DOHH2 (cell line): ENCODE measurements around the gene ZSWIM1.

Experiments
- EZH2phosphoT487 ChIP-seq: fragments of 200-600 bp; sonication (generic); IDR thresholded peaks from 2 replicates; pipeline ENCODE4 v1.6.1; 2017; ENCODE audit warnings: borderline replicate concordance, mild to moderate bottlenecking, antibody characterized with exemption, low read length, moderate library complexity, mixed read lengths
- TF ChIP-seq, protein P1 (sequence below): fragments of 200-600 bp; sonication (generic); IDR thresholded peaks from one replicate; pipeline ENCODE4 v1.5.1; 2014; ENCODE audit warnings: antibody characterized with exemption, mild to moderate bottlenecking, low read depth, low read length; ENCODE audit not compliant: poor library complexity, severe bottlenecking

GRCh38 chr20:45848421-45848820 lies 32.6 kb upstream of the ZSWIM1 start:
- TF ChIP-seq, protein P1, sequence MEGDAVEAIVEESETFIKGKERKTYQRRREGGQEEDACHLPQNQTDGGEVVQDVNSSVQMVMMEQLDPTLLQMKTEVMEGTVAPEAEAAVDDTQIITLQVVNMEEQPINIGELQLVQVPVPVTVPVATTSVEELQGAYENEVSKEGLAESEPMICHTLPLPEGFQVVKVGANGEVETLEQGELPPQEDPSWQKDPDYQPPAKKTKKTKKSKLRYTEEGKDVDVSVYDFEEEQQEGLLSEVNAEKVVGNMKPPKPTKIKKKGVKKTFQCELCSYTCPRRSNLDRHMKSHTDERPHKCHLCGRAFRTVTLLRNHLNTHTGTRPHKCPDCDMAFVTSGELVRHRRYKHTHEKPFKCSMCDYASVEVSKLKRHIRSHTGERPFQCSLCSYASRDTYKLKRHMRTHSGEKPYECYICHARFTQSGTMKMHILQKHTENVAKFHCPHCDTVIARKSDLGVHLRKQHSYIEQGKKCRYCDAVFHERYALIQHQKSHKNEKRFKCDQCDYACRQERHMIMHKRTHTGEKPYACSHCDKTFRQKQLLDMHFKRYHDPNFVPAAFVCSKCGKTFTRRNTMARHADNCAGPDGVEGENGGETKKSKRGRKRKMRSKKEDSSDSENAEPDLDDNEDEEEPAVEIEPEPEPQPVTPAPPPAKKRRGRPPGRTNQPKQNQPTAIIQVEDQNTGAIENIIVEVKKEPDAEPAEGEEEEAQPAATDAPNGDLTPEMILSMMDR = no peak
- TF ChIP-seq EZH2phosphoT487 = no peak
